HG02943 (cell line): ENCODE results near the gene PGM2.
"Not testable (repeated sequence)": the region's sequence is repeated elsewhere in the genome, so short reads cannot be mapped to it uniquely, and the experiment has no call there.

ENCODE experiments used
- ATAC-seq: cut with Tn5 transposase; IDR thresholded peaks from one replicate; pipeline ENCODE4 v1.9.1; 2021; ENCODE audit warnings: mild to moderate bottlenecking, low read depth, moderate library complexity; ENCODE audit not compliant: unreplicated experiment

Gene PGM2

GRCh38 chr4:37816006-37816405 is 10.5 kb upstream of the PGM2 start:
- ATAC-seq, result no peak

GRCh38 chr4:37816719-37817118 is 9.8 kb upstream of the PGM2 start:
- no peak for ATAC-seq

- ATAC-seq, result no peak
Observed at GRCh38 chr4:37818752-37819151, 7.7 kb upstream of the PGM2 start.

GRCh38 chr4:37820458-37820857 is 6.0 kb upstream of the PGM2 start:
- not testable (repeated sequence) for ATAC-seq

GRCh38 chr4:37821953-37822605 is 4.4 kb upstream of the PGM2 start:
- ATAC-seq, result no peak

- not testable (repeated sequence) for ATAC-seq
Observed at GRCh38 chr4:37825501-37825900, 985 bp upstream of the PGM2 start.

GRCh38 chr4:37825968-37826294 is 555 bp upstream of the PGM2 start:
- peak; percentile 10 for ATAC-seq

GRCh38 chr4:37827030-37827685 is 672 bp downstream of the PGM2 start:
- peak; percentile 61 for ATAC-seq

- no peak for ATAC-seq
Observed at GRCh38 chr4:37827802-37828321, 1.4 kb downstream of the PGM2 start.

GRCh38 chr4:37828843-37829242 is 2.4 kb downstream of the PGM2 start:
- ATAC-seq, result no peak

- ATAC-seq, result no peak
Observed at GRCh38 chr4:37830640-37831039, 4.2 kb downstream of the PGM2 start.

- no peak for ATAC-seq
Observed at GRCh38 chr4:37835031-37835430, 8.5 kb downstream of the PGM2 start.

GRCh38 chr4:37835806-37836205 is 9.3 kb downstream of the PGM2 start:
- no peak for ATAC-seq

- ATAC-seq, result no peak
Observed at GRCh38 chr4:37836274-37836673, 9.8 kb downstream of the PGM2 start.

GRCh38 chr4:37836838-37837440 is 10.5 kb downstream of the PGM2 start:
- ATAC-seq, result no peak

- ATAC-seq, result no peak
Observed at GRCh38 chr4:37837446-37837845, 11.0 kb downstream of the PGM2 start.

GRCh38 chr4:37839426-37839825 is 12.9 kb downstream of the PGM2 start:
- no peak for ATAC-seq

- ATAC-seq, result no peak
Observed at GRCh38 chr4:37844204-37844603, 17.7 kb downstream of the PGM2 start.

GRCh38 chr4:37845201-37845600 is 18.7 kb downstream of the PGM2 start:
- no peak for ATAC-seq

- no peak for ATAC-seq
Observed at GRCh38 chr4:37847311-37847884, 20.9 kb downstream of the PGM2 start.

- no peak for ATAC-seq
Observed at GRCh38 chr4:37852376-37852775, 25.9 kb downstream of the PGM2 start.
